CD4-positive, alpha-beta T cell treated with Interleukin-17A for 1 hour (primary cell): ENCODE results near the gene EPHA10.
"Not testable (repeated sequence)": the region's sequence is repeated elsewhere in the genome, so short reads cannot be mapped to it uniquely, and the experiment has no call there.

Experiments
- DNase-seq: peaks from one replicate; pipeline ENCODE4 v3.0.0-alpha.2; 2020

Gene EPHA10

GRCh38 chr1:37764888-37765441, at the start of gene EPHA10:
EPHA10 (minus strand) TSS chr1:37765120; CDS start chr1:37765066, 54 bp downstream.
- DNase-seq: no peak

- no peak for DNase-seq
Observed at GRCh38 chr1:37814252-37814651, 49.3 kb upstream of the EPHA10 start.

- DNase-seq: no peak
Observed at GRCh38 chr1:37813529-37814145, 48.7 kb upstream of the EPHA10 start.

- peak; percentile 79 for DNase-seq
Observed at GRCh38 chr1:37811027-37811655, 46.2 kb upstream of the EPHA10 start.

GRCh38 chr1:37809942-37810341, 45.0 kb upstream of the EPHA10 start:
- no peak for DNase-seq

GRCh38 chr1:37808369-37809319, 43.7 kb upstream of the EPHA10 start:
- DNase-seq: no peak

- peak; percentile 93 for DNase-seq
Observed at GRCh38 chr1:37807555-37808368, 42.8 kb upstream of the EPHA10 start, which contains the start of the genes C1orf122 and YRDC. C1orf122 (plus strand) TSS chr1:37807790; CDS start chr1:37808405, 615 bp downstream. YRDC (minus strand) TSS chr1:37808208; CDS start chr1:37808180, 28 bp downstream.

- DNase-seq: no peak
Observed at GRCh38 chr1:37807220-37807554, 42.3 kb upstream of the EPHA10 start.

- DNase-seq: no peak
Observed at GRCh38 chr1:37802439-37802838, 37.5 kb upstream of the EPHA10 start.

- DNase-seq: no peak
Observed at GRCh38 chr1:37797750-37798345, 32.9 kb upstream of the EPHA10 start.

- DNase-seq: peak; percentile 32
Observed at GRCh38 chr1:37795340-37796125, 30.6 kb upstream of the EPHA10 start.

- no peak for DNase-seq
Observed at GRCh38 chr1:37794372-37795339, 29.7 kb upstream of the EPHA10 start.

GRCh38 chr1:37793773-37794371, 29.0 kb upstream of the EPHA10 start, which contains the start of gene MANEAL:
MANEAL (plus strand) TSS chr1:37793847; CDS start chr1:37794183, 336 bp downstream.
- peak; percentile 30 for DNase-seq

- DNase-seq: no peak
Observed at GRCh38 chr1:37792943-37793686, 28.2 kb upstream of the EPHA10 start.

- DNase-seq: no peak
Observed at GRCh38 chr1:37782491-37782890, 17.6 kb upstream of the EPHA10 start.

- no peak for DNase-seq
Observed at GRCh38 chr1:37778654-37779053, 13.7 kb upstream of the EPHA10 start.

GRCh38 chr1:37776946-37777516, 12.1 kb upstream of the EPHA10 start:
- no peak for DNase-seq

GRCh38 chr1:37771440-37771839, 6.5 kb upstream of the EPHA10 start:
- not testable (repeated sequence) for DNase-seq
